H1 (cell line): ENCODE measurements around the gene SLC35B1. TPM values are rescaled to one million over a fixed set of nuclear protein-coding genes. Genes with fewer than 3 reads are reported as not detected.

Experiments used
- CTCF ChIA-PET: fragments of 300-600 bp; sonication (Branson Sonifier 250); formaldehyde crosslinking; loops from one replicate; lab custom pipeline; 2021; ENCODE audit not compliant: partially characterized antibody; lab: Charles Lee
- POLR2A ChIA-PET: fragments of 300-600 bp; sonication (Branson Sonifier 250); formaldehyde crosslinking; loops from one replicate; lab custom pipeline; 2021; ENCODE audit warnings: inconsistent platforms; ENCODE audit not compliant: partially characterized antibody; lab: Charles Lee
- DNase-seq, 2 experiments: peaks; one replicate each; pipeline versions ENCODE4 v3.0.0 to v3.0.0-alpha.2; 2010 to 2022; ENCODE audit warnings: low spot score in 2 of 2, low read depth in 1 of 2, mixed read lengths in 1 of 2
- FAIRE-seq: peaks from 2 replicates; lab custom pipeline; 2011; peaks lifted over from hg19 to GRCh38; lab: Jason Lieb, UNC
- H2AFZ ChIP-seq: 2 replicates; pipeline ENCODE4 v1.8.1; 2012; ENCODE audit warnings: low read length, inconsistent platforms
- H2AK5ac ChIP-seq: 2 replicates; pipeline ENCODE4 v1.6.1; 2013; ENCODE audit warnings: low read depth, low read length
- H2BK120ac ChIP-seq: replicated peaks from 2 replicates; pipeline ENCODE3; 2013; ENCODE audit warnings: low read depth, low read length, inconsistent platforms
- H2BK12ac ChIP-seq: 2 replicates; pipeline ENCODE4 v1.6.1; 2013; ENCODE audit warnings: low read depth, low read length
- H2BK15ac ChIP-seq: 2 replicates; pipeline ENCODE4 v1.6.1; 2013; ENCODE audit warnings: low read length
- H2BK20ac ChIP-seq: 2 replicates; pipeline ENCODE4 v1.6.1; 2013; ENCODE audit warnings: low read length
- H2BK5ac ChIP-seq: 2 replicates; pipeline ENCODE4 v1.6.1; 2013; ENCODE audit warnings: low read depth, low read length
- H3K14ac ChIP-seq: 2 replicates; pipeline ENCODE4 v1.6.1; 2013; ENCODE audit warnings: inconsistent platforms; ENCODE audit not compliant: insufficient read length
- H3K18ac ChIP-seq: 2 replicates; pipeline ENCODE4 v1.6.1; 2013; ENCODE audit warnings: low read length; ENCODE audit errors: extremely low read depth
- H3K23ac ChIP-seq: 2 replicates; pipeline ENCODE4 v1.6.1; 2013; ENCODE audit warnings: inconsistent platforms; ENCODE audit not compliant: insufficient read length
- H3K23me2 ChIP-seq: 2 replicates; pipeline ENCODE4 v1.6.1; 2013; ENCODE audit warnings: low read depth, low read length
- H3K27ac ChIP-seq: 2 replicates; pipeline ENCODE4 v1.6.1; 2011; ENCODE audit warnings: low read depth, low read length, inconsistent platforms
- H3K27me3 ChIP-seq, 4 experiments: replicated peaks in 1 of 4; 1 replicate in 1 of 4; 2 replicates in 3 of 4; pipeline versions ENCODE4 v1.6.1 to v1.8.1; 2011 to 2013; ENCODE audit warnings: low read length in 3 of 4, mild to moderate bottlenecking in 3 of 4, inconsistent platforms in 2 of 4, mixed read lengths in 2 of 4, moderate library complexity in 1 of 4; ENCODE audit not compliant: control insufficient read depth in 3 of 4, insufficient read depth in 3 of 4; ENCODE audit errors: extremely low read depth in 1 of 4
- H3K36me3 ChIP-seq, 4 experiments: 2 replicates each; pipeline versions ENCODE4 v1.6.1 to v1.8.1; 2011 to 2013; ENCODE audit warnings: mild to moderate bottlenecking in 4 of 4, low read length in 3 of 4, moderate library complexity in 2 of 4, control low read depth in 1 of 4, inconsistent platforms in 1 of 4; ENCODE audit not compliant: insufficient read depth in 4 of 4, control insufficient read depth in 2 of 4
- H3K4ac ChIP-seq: replicated peaks from 2 replicates; pipeline ENCODE3; 2013; ENCODE audit warnings: low read length, low read depth, mixed read lengths, inconsistent platforms; ENCODE audit not compliant: insufficient read length
- H3K4me1 ChIP-seq, 4 experiments: replicated peaks in 1 of 4; 1 replicate in 1 of 4; 2 replicates in 3 of 4; pipeline versions ENCODE4 v1.6.1 to v1.8.1; 2011 to 2013; ENCODE audit warnings: low read length in 3 of 4, inconsistent platforms in 2 of 4, mixed read lengths in 1 of 4; ENCODE audit not compliant: insufficient read depth in 4 of 4, control insufficient read depth in 3 of 4
- H3K4me2 ChIP-seq, 2 experiments: 2 replicates each; pipeline versions ENCODE4 v1.6.1 to v1.8.1; 2011 to 2013; ENCODE audit warnings: low read depth in 2 of 2, low read length in 2 of 2, control low read depth in 1 of 2, inconsistent platforms in 1 of 2, mild to moderate bottlenecking in 1 of 2; ENCODE audit not compliant: insufficient read depth in 1 of 2
- H3K4me3 ChIP-seq, 4 experiments: fragments of 200-600, 300-600 bp in 1 of 4; sonication (generic), shearing (Covaris generic), sonication (Bioruptor Twin) in 1 of 4; 2 replicates each; pipeline versions ENCODE4 v1.5.1 to v1.8.1; 2011 to 2016; ENCODE audit warnings: low read length in 4 of 4, low read depth in 3 of 4, control low read depth in 2 of 4, inconsistent platforms in 2 of 4, mild to moderate bottlenecking in 2 of 4, mixed read lengths in 1 of 4, moderate library complexity in 1 of 4; ENCODE audit not compliant: insufficient read depth in 2 of 4; ENCODE audit errors: extremely low read depth in 1 of 4
- H3K56ac ChIP-seq: replicated peaks from 2 replicates; pipeline ENCODE3; 2013; ENCODE audit warnings: low read depth, mild to moderate bottlenecking, mixed read lengths, low read length, inconsistent platforms; ENCODE audit not compliant: insufficient read length
- H3K79me1 ChIP-seq: 2 replicates; pipeline ENCODE4 v1.6.1; 2013; ENCODE audit warnings: low read depth, low read length, control low read depth
- H3K79me2 ChIP-seq, 2 experiments: 2 replicates each; pipeline versions ENCODE4 v1.6.1 to v1.8.1; 2012 to 2013; ENCODE audit warnings: low read length in 2 of 2, mild to moderate bottlenecking in 2 of 2, inconsistent platforms in 1 of 2; ENCODE audit not compliant: insufficient read depth in 2 of 2, control insufficient read depth in 1 of 2
- H3K9ac ChIP-seq, 4 experiments: replicated peaks in 1 of 4; 1 replicate in 1 of 4; 2 replicates in 3 of 4; pipeline versions ENCODE4 v1.6.1 to v1.8.1; 2011 to 2013; ENCODE audit warnings: low read depth in 3 of 4, low read length in 3 of 4, control low read depth in 2 of 4, mild to moderate bottlenecking in 2 of 4, moderate library complexity in 2 of 4, inconsistent platforms in 1 of 4; ENCODE audit errors: extremely low read depth in 1 of 4
- H3K9me3 ChIP-seq, 2 experiments: 2 replicates each; pipeline versions ENCODE4 v1.6.1 to v1.8.1; 2012 to 2013; ENCODE audit warnings: mild to moderate bottlenecking in 2 of 2, moderate library complexity in 2 of 2, control low read depth in 1 of 2, inconsistent platforms in 1 of 2, low read depth in 1 of 2, low read length in 1 of 2, mixed read lengths in 1 of 2; ENCODE audit not compliant: insufficient read depth in 2 of 2
- H4K20me1 ChIP-seq, 2 experiments: replicated peaks in 1 of 2; 2 replicates each; pipeline versions ENCODE3 to v1.8.1; 2011 to 2013; ENCODE audit warnings: inconsistent platforms in 2 of 2, low read length in 2 of 2, mild to moderate bottlenecking in 1 of 2; ENCODE audit not compliant: insufficient read depth in 2 of 2, control insufficient read depth in 1 of 2
- H4K5ac ChIP-seq: 2 replicates; pipeline ENCODE4 v1.6.1; 2013; ENCODE audit warnings: low read length, low read depth, mixed read lengths, inconsistent platforms; ENCODE audit not compliant: insufficient read length
- H4K8ac ChIP-seq: 2 replicates; pipeline ENCODE4 v1.8.0; 2013; ENCODE audit warnings: mild to moderate bottlenecking, moderate library complexity, low read length, inconsistent platforms; ENCODE audit not compliant: insufficient read depth; ENCODE audit errors: extremely low read depth
- H4K91ac ChIP-seq: replicated peaks from 2 replicates; pipeline ENCODE3; 2013; ENCODE audit warnings: low read length, mixed read lengths, inconsistent platforms; ENCODE audit not compliant: insufficient read length
- BACH1 ChIP-seq: IDR thresholded peaks from 2 replicates; pipeline ENCODE4 v1.6.1; 2012; ENCODE audit warnings: low read length, improper control_type of control experiment
- CBX5 ChIP-seq: fragments of 300-800, 300-1000 bp; sonication (generic); IDR thresholded peaks from 2 replicates; pipeline ENCODE4 v1.7.1; 2016; ENCODE audit warnings: antibody characterized with exemption, low read length, low read depth
- CBX8 ChIP-seq: fragments of 300-800, 300-1000 bp; sonication (generic); IDR thresholded peaks from 2 replicates; pipeline ENCODE4 v1.7.1; 2016; ENCODE audit warnings: low read depth, low read length, borderline replicate concordance
- JUN ChIP-seq: IDR thresholded peaks from 2 replicates; pipeline ENCODE4 v1.6.1; 2011; ENCODE audit warnings: low read depth, mild to moderate bottlenecking, improper control_type of control experiment, low read length
- JUND ChIP-seq: IDR thresholded peaks from 2 replicates; pipeline ENCODE4 v1.6.1; 2011; ENCODE audit warnings: mild to moderate bottlenecking, improper control_type of control experiment, low read length
- NRF1 ChIP-seq: IDR thresholded peaks from 2 replicates; pipeline ENCODE4 v1.6.1; 2011; ENCODE audit warnings: mild to moderate bottlenecking, low read depth, low read length, improper control_type of control experiment
- PHF8 ChIP-seq: fragments of 200-600 bp; sonication (generic); conservative IDR thresholded peaks from 2 replicates; pipeline ENCODE4 v1.7.1; 2012; ENCODE audit warnings: low read depth, mild to moderate bottlenecking, inconsistent platforms, low read length, moderate library complexity
- SIX5 ChIP-seq: IDR thresholded peaks from 2 replicates; pipeline ENCODE4 v1.6.1; 2011; ENCODE audit warnings: mild to moderate bottlenecking, low read depth, low read length
- TBP ChIP-seq: IDR thresholded peaks from 2 replicates; pipeline ENCODE4 v1.6.1; 2011; ENCODE audit warnings: low read depth, low read length, improper control_type of control experiment
- ZNF274 ChIP-seq: IDR thresholded peaks from 2 replicates; pipeline ENCODE4 v1.7.0; 2012; ENCODE audit warnings: low read length, borderline replicate concordance; ENCODE audit errors: extremely low read depth
- WGBS, 2 experiments: shearing (Covaris generic) in 1 of 2; methylation state at CpG; one replicate each; pipeline versions ENCODE4 v1.1.6 to v1.1.7; 2013 to 2015; ENCODE audit warnings: low lambda C conversion rate in 2 of 2, mixed read lengths in 2 of 2, inconsistent platforms in 1 of 2, low coverage in 1 of 2, missing lambda C conversion rate in 1 of 2; ENCODE audit not compliant: insufficient replicate concordance in 2 of 2, insufficient coverage in 1 of 2, insufficient read length in 1 of 2; ENCODE audit errors: extremely low coverage in 1 of 2, missing lambda C conversion rate in 1 of 2; 5-methylcytosine and 5-hydroxymethylcytosine counted together
- polyA plus RNA-seq, 7 experiments: library from polyadenylated mRNA; depleted of rRNA in 3 of 7; stranded (reverse) in 5 of 7; unstranded in 2 of 7; fragments of >200 nt in 5 of 7; fragments of 200-250 nt in 2 of 7; gene quantifications; 1 replicate in 5 of 7; 2 replicates in 1 of 7; 4 replicates in 1 of 7; pipeline versions ENCODE4 v1.2.1 to v1.2.3, GENCODE V29; 2011 to 2013; ENCODE audit warnings: missing spikeins in 2 of 7, mixed read lengths in 2 of 7
- total RNA-seq: library from RNA; stranded (reverse); fragmentation: NEBNext Ultra II Directional; extraction: Animal tissue kit (Norgen Biotek cat#: 25700); gene quantifications from 2 replicates; pipeline ENCODE4 v1.2.1, GENCODE V29; 2021
- TF ChIP-seq, protein P1 (sequence below): IDR thresholded peaks from 2 replicates; pipeline ENCODE4 v1.6.1; 2012; ENCODE audit warnings: inconsistent platforms

Gene SLC35B1
- total and polyA plus RNA-seq, 2 of the 8 experiments (the other 6 are each of a cell fraction or from before 2014, with no cell fraction given): 56.5 to 87.7 TPM

DNA sequence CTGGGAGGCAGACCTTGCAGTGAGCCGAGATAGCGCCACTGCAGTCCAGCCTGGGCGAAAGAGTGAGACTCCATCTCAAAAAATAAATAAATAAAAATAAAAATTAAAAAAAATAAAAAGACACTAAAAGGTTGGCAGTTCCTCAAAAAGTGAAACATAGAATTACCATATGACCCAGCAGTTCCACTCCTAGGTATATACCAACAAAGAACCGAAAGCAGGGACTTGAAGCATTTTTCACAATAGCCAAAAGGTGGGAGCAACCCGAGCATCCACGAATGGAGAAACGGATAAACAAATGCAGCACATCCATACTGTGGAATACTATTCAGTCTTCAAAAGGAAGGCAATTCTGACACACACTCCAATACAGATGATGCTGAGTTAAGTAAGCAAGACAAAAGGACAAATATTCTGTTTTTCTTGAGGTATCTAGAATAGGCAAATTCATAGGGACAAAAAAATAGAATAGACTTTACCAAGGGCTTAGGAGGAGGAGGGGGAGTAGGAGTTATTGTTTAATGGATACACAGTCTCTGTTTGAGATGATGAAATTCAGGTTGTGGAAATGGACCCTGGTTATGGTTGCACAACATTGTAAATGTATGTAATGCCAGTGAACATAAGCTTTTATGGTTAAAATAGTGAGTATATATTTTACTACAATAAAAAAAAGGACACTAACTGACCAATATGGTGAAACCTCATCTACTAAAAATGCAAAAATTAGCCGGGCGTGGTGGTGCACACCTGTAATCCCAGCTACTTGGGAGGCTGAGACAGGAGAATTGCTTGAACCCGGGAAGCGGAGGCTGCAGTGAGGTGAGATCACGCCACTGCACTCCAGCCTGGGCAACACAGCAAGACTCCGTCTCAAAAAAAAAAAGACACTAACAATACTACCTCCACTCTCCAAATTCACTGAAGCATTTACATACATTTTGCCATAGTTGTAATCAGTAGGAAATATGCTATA, 27.0 kb upstream of the SLC35B1 start:
- H4K5ac ChIP-seq: no peak overlapping the region
- H3K23me2 ChIP-seq: no peaks in the 10 kb centered on the region
- CTCF ChIA-PET: interaction anchor here (0.6 to 1.1 kb wide), 5 partner anchors 27 to 327 kb away, joined by 3 read pairs; partner anchors contain the start of genes SLC35B1 and TAC4
- WGBS, 2 experiments: 89% methylated on average over 13 of the region's 13 CpGs; no CpG with 5 or more reads in 1 of the 2 experiments
- H3K9ac ChIP-seq: no peak overlapping the region
- H2BK5ac ChIP-seq: no peak overlapping the region
- H3K23ac ChIP-seq: no peak overlapping the region
- POLR2A ChIA-PET: interaction anchor here (0.7 to 1.2 kb wide), 2 partner anchors 27 to 315 kb away, joined by 3 to 4 read pairs; partner anchors contain the start of gene SLC35B1
- no peak overlapping the region for H2BK12ac ChIP-seq
- H3K14ac ChIP-seq: no peak overlapping the region
- no peak overlapping the region for H3K27ac ChIP-seq
- H3K9me3 ChIP-seq: no peaks in the 10 kb centered on the region
- no peaks in the 10 kb centered on the region for H3K27me3 ChIP-seq
- no peak overlapping the region for H4K8ac ChIP-seq
- no peak overlapping the region for H4K91ac ChIP-seq
- H3K56ac ChIP-seq: no peak overlapping the region
- H3K36me3 ChIP-seq: peaks cover 0 to 6% (median 0%) of the 10 kb centered on the region in 4 experiments; a peak in 2 of 8 replicates
- H2BK15ac ChIP-seq: no peak overlapping the region
- no peak overlapping the region for H2AFZ ChIP-seq
- no peak for FAIRE-seq
- H3K4me3 ChIP-seq: no peak overlapping the region
- H3K4me1 ChIP-seq: no peaks in the 10 kb centered on the region
- H3K79me1 ChIP-seq: peaks cover 5% of the 10 kb centered on the region
- no peak overlapping the region for H2BK20ac ChIP-seq
- no peak overlapping the region for H2AK5ac ChIP-seq
- no peak overlapping the region for H3K4ac ChIP-seq
- DNase-seq: no peak
- peaks cover 6 to 7% of the 10 kb centered on the region in 2 experiments for H4K20me1 ChIP-seq
- H3K4me2 ChIP-seq: no peak overlapping the region
- no peak overlapping the region for H2BK120ac ChIP-seq
- no peak overlapping the region for H3K18ac ChIP-seq
- peaks cover 0 to 8% of the 10 kb centered on the region in 2 experiments; a peak in 2 of 4 replicates for H3K79me2 ChIP-seq
- TF ChIP-seq SIX5 (no peak), PHF8 (no peak), CBX5 (no peak), TBP (no peak), JUND (no peak), CBX8 (no peak), NRF1 (no peak), JUN (no peak), BACH1 (no peak), ZNF274 (no peak)
- TF ChIP-seq, protein P1, sequence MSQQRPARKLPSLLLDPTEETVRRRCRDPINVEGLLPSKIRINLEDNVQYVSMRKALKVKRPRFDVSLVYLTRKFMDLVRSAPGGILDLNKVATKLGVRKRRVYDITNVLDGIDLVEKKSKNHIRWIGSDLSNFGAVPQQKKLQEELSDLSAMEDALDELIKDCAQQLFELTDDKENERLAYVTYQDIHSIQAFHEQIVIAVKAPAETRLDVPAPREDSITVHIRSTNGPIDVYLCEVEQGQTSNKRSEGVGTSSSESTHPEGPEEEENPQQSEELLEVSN: no peak
